Colonic mucosa (tissue), 4 donors: ENCODE results near the gene CCDC13. TPM values are rescaled to one million over a fixed set of nuclear protein-coding genes. Genes with fewer than 3 reads are reported as not detected.

Experiments
- DNase-seq: peaks from one replicate; pipeline ENCODE4 v3.0.0-alpha.2; 2020
- H3K27ac ChIP-seq: fragments of 200-600 bp; one replicate; pipeline ENCODE4 v1.8.0; 2021
- H3K27me3 ChIP-seq: fragments of 200-600 bp; one replicate; pipeline ENCODE4 v1.8.0; 2021
- H3K36me3 ChIP-seq: fragments of 200-600 bp; one replicate; pipeline ENCODE4 v1.8.0; 2021
- H3K4me1 ChIP-seq: fragments of 200-600 bp; one replicate; pipeline ENCODE4 v1.8.0; 2021; ENCODE audit warnings: mild to moderate bottlenecking
- H3K4me3 ChIP-seq: fragments of 200-600 bp; one replicate; pipeline ENCODE4 v1.8.0; 2021
- H3K9ac ChIP-seq, 2 donors: one replicate each; pipeline ENCODE4 v1.7.0; 2013; ENCODE audit warnings: control low read depth in 2 of 2, low read depth in 2 of 2, low read length in 2 of 2
- H3K9me3 ChIP-seq: fragments of 200-600 bp; one replicate; pipeline ENCODE4 v1.8.0; 2021
- intact Hi-C: fragments of 100-400 bp; cut with DNase I; formaldehyde crosslinking; loops from one replicate; pipeline ENCODE4 v1.14.1; 2022
- total RNA-seq, 2 donors: library from RNA; stranded (reverse); fragmentation: NEBNext Ultra II Directional in 1 of 2; extraction: Animal tissue kit (Norgen Biotek cat#: 25700) in 1 of 2; gene quantifications; one replicate each; pipeline ENCODE4 v1.2.1, GENCODE V29; 2021
- TF ChIP-seq, protein P1 (sequence below): fragments of 200-600 bp; IDR thresholded peaks from one replicate; pipeline ENCODE4 v1.8.0; 2022; ENCODE audit warnings: antibody characterized with exemption, mild to moderate bottlenecking
- donor health status: healthy.
- donor health status: DM: no; HTN: no; CAD: no.
- donor health status: DM: no; HTN: no; CAD: no.

Gene CCDC13
- total RNA-seq, 2 donors from 2014 or later: 0.93 to 5.3 TPM

DNA sequence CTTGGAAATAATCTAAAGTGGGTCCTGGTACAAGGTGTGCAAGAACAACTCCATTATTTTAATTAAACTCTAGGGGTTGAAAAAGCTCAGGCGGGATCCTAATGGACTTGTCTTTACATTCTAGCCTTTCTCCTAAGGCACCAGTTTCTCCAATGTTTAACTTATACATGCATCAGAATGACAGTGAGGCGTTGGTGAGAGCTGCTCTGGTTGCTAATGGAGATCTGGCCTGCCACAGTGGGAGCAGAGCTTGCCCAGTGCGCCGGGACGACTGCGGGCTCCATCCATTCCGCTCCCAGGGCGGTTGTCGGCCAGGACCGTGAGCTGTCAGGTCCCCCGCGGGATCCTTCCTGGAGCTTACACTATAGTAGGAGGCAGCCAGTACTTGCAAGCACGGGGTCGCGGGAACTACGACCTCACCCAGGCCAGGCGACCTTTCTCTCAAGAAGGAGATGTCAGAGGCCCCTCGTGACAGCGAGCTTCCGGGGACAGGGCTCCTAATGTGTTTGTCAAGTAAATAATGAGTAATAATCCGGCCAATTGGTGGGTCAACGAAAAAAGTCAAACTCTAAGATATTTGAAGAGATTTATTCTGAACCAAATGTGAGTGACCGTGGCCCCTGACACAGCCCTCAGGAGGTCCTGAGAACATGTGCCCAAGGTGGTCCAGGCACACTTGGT lies 32.2 kb upstream of the CCDC13 start:
- TF ChIP-seq, protein P1, sequence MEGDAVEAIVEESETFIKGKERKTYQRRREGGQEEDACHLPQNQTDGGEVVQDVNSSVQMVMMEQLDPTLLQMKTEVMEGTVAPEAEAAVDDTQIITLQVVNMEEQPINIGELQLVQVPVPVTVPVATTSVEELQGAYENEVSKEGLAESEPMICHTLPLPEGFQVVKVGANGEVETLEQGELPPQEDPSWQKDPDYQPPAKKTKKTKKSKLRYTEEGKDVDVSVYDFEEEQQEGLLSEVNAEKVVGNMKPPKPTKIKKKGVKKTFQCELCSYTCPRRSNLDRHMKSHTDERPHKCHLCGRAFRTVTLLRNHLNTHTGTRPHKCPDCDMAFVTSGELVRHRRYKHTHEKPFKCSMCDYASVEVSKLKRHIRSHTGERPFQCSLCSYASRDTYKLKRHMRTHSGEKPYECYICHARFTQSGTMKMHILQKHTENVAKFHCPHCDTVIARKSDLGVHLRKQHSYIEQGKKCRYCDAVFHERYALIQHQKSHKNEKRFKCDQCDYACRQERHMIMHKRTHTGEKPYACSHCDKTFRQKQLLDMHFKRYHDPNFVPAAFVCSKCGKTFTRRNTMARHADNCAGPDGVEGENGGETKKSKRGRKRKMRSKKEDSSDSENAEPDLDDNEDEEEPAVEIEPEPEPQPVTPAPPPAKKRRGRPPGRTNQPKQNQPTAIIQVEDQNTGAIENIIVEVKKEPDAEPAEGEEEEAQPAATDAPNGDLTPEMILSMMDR: no peak
- Histone ChIP-seq H3K9ac (peak overlapping the region; percentile 96 to 99), H3K9me3 (no peaks in the 10 kb centered on the region), H3K4me3 (peak overlapping the region; percentile 74), H3K36me3 (no peaks in the 10 kb centered on the region), H3K27ac (peak overlapping the region; percentile 98), H3K4me1 (peaks cover 11% of the 10 kb centered on the region), H3K27me3 (no peaks in the 10 kb centered on the region)
- DNase-seq: no peak
- intact Hi-C loops: no loop called here

- Histone ChIP-seq H3K9me3 (no peaks in the 10 kb centered on the region), H3K9ac (peak overlapping the region; percentile 96 to 99), H3K4me1 (peaks cover 11% of the 10 kb centered on the region), H3K4me3 (peak overlapping the region; percentile 74), H3K27ac (peak overlapping the region; percentile 98), H3K27me3 (no peaks in the 10 kb centered on the region), H3K36me3 (no peaks in the 10 kb centered on the region)
- TF ChIP-seq, protein P1: no peak
- DNase-seq: no peak
- intact Hi-C loops: no loop called here
These were observed 31.7 kb upstream of the CCDC13 start for GRCh38 chr3:42804831-42805132.

GRCh38 chr3:42804106-42804830 lies 31.2 kb upstream of the CCDC13 start, which contains the start of gene HIGD1A:
HIGD1A (minus strand) TSS chr3:42804490; CDS start chr3:42794253, 10,237 bp downstream.
- no peaks in the 10 kb centered on the region for H3K36me3 ChIP-seq
- H3K4me1 ChIP-seq: peaks cover 11% of the 10 kb centered on the region
- H3K27me3 ChIP-seq: no peaks in the 10 kb centered on the region
- peak; percentile 98 for DNase-seq
- H3K9me3 ChIP-seq: no peaks in the 10 kb centered on the region
- peak within 1 kb of the TSS; percentile 96 to 99 for H3K9ac ChIP-seq
- peak within 1 kb of the TSS; percentile 74 for H3K4me3 ChIP-seq
- peak within 1 kb of the TSS; percentile 98 for H3K27ac ChIP-seq
- TF ChIP-seq, protein P1: no peak
- intact Hi-C loops: no loop called here

- Histone ChIP-seq H3K36me3 (no peaks in the 10 kb centered on the region), H3K4me1 (peaks cover 11% of the 10 kb centered on the region), H3K4me3 (peak overlapping the region; percentile 74), H3K27me3 (no peaks in the 10 kb centered on the region), H3K27ac (peak overlapping the region; percentile 98), H3K9ac (peak overlapping the region; percentile 96 to 99), H3K9me3 (no peaks in the 10 kb centered on the region)
- intact Hi-C loops: no loop called here
- TF ChIP-seq, protein P1: no peak
- DNase-seq: peak; percentile 57
These were observed 30.5 kb upstream of the CCDC13 start for GRCh38 chr3:42803414-42804105.

- intact Hi-C loops: no loop called here
- peak overlapping the region; percentile 96 to 99 for H3K9ac ChIP-seq
- DNase-seq: no peak
- TF ChIP-seq, protein P1: no peak
- H3K9me3 ChIP-seq: no peaks in the 10 kb centered on the region
- peak overlapping the region; percentile 74 for H3K4me3 ChIP-seq
- no peaks in the 10 kb centered on the region for H3K36me3 ChIP-seq
- H3K27me3 ChIP-seq: no peaks in the 10 kb centered on the region
- H3K27ac ChIP-seq: peak overlapping the region; percentile 98
- peaks cover 11% of the 10 kb centered on the region for H3K4me1 ChIP-seq
These were observed 29.9 kb upstream of the CCDC13 start for GRCh38 chr3:42802876-42803413.
